Endothelial cell of umbilical vein (primary cell): Measurements from ENCODE around the gene VEGFA.

Source experiments
- CTCF ChIP-seq, 2 donors: IDR thresholded peaks; 1 replicate in 1 of 2; 2 replicates in 1 of 2; pipeline ENCODE4 v1.5.1; 2011; ENCODE audit warnings: low read length in 2 of 2, mild to moderate bottlenecking in 2 of 2, moderate library complexity in 2 of 2, control low read depth in 1 of 2, inconsistent platforms in 1 of 2, low read depth in 1 of 2; ENCODE audit not compliant: insufficient read depth in 1 of 2; ENCODE audit errors: extremely low read depth in 1 of 2
- EZH2 ChIP-seq: IDR thresholded peaks from 2 replicates; pipeline ENCODE4 v1.6.1; 2012; ENCODE audit warnings: borderline replicate concordance, low read depth, mild to moderate bottlenecking, moderate library complexity, low read length, inconsistent platforms; ENCODE audit not compliant: severe bottlenecking
- MAX ChIP-seq: IDR thresholded peaks from 2 replicates; pipeline ENCODE4 v1.6.1; 2011; ENCODE audit not compliant: insufficient read depth, insufficient read length
- MYC ChIP-seq: IDR thresholded peaks from one replicate; pipeline ENCODE4 v1.6.1; 2011; ENCODE audit warnings: mild to moderate bottlenecking, low read depth, low read length
- POLR2A ChIP-seq: IDR thresholded peaks from 2 replicates; pipeline ENCODE4 v1.6.1; 2012; ENCODE audit warnings: low read depth, mild to moderate bottlenecking, control low read depth, low read length

GRCh38 chr6:43739642-43740091 lies 30.3 kb upstream of the VEGFA start:
- TF ChIP-seq CTCF (IDR thresholded peaks at IDR 0.05; ENCODE audit: extremely low read depth in 1 of 2, insufficient read depth in 1 of 2, low read depth in 1 of 2, low read length in 2 of 2) (no peak), EZH2 (no peak), MYC (no peak), MAX (no peak), POLR2A (no peak)
